HG03342 (cell line): ENCODE results near the gene ISX.

Experiments
- ATAC-seq: cut with Tn5 transposase; IDR thresholded peaks from one replicate; pipeline ENCODE4 v1.9.1; 2021; ENCODE audit warnings: mild to moderate bottlenecking, moderate library complexity; ENCODE audit not compliant: unreplicated experiment

Gene ISX

GRCh38 chr22:35051791-35052190 lies 14.2 kb upstream of the ISX start:
- no peak for ATAC-seq

GRCh38 chr22:35053060-35053835 lies 12.7 kb upstream of the ISX start:
- no peak for ATAC-seq

GRCh38 chr22:35054064-35054463 lies 11.9 kb upstream of the ISX start:
- no peak for ATAC-seq

GRCh38 chr22:35056486-35056885 lies 9.5 kb upstream of the ISX start:
- ATAC-seq = no peak

GRCh38 chr22:35057155-35057554 lies 8.8 kb upstream of the ISX start:
- no peak for ATAC-seq

- ATAC-seq = no peak
These were observed 6.3 kb upstream of the ISX start for GRCh38 chr22:35059632-35060031.

- peak; percentile 71 for ATAC-seq
These were observed 1.3 kb upstream of the ISX start for GRCh38 chr22:35064664-35065063.

- no peak for ATAC-seq
These were observed 775 bp upstream of the ISX start for GRCh38 chr22:35065183-35065582.

- no peak for ATAC-seq
These were observed 810 bp downstream of the ISX start for GRCh38 chr22:35066768-35067167.

- no peak for ATAC-seq
These were observed 3.6 kb downstream of the ISX start for GRCh38 chr22:35069541-35069940.

GRCh38 chr22:35070451-35071093 lies 4.6 kb downstream of the ISX start:
- ATAC-seq = no peak

GRCh38 chr22:35071784-35072183 lies 5.8 kb downstream of the ISX start:
- ATAC-seq = no peak

- ATAC-seq = no peak
These were observed 7.0 kb downstream of the ISX start for GRCh38 chr22:35072925-35073324.

GRCh38 chr22:35074583-35074982 lies 8.6 kb downstream of the ISX start:
- no peak for ATAC-seq

- ATAC-seq = no peak
These were observed 10.7 kb downstream of the ISX start for GRCh38 chr22:35076630-35077029.

- ATAC-seq = no peak
These were observed 19.7 kb downstream of the ISX start for GRCh38 chr22:35085621-35086020.

GRCh38 chr22:35089139-35089538 lies 23.2 kb downstream of the ISX start:
- no peak for ATAC-seq

- ATAC-seq = no peak
These were observed 26.4 kb downstream of the ISX start for GRCh38 chr22:35092406-35092805.

- no peak for ATAC-seq
These were observed 33.0 kb downstream of the ISX start for GRCh38 chr22:35098921-35099320.

- no peak for ATAC-seq
These were observed 33.9 kb downstream of the ISX start for GRCh38 chr22:35099883-35100282.

- no peak for ATAC-seq
These were observed 36.7 kb downstream of the ISX start for GRCh38 chr22:35102663-35103062.

- ATAC-seq = no peak
These were observed 37.8 kb downstream of the ISX start for GRCh38 chr22:35103761-35104160.

- ATAC-seq = no peak
These were observed 38.5 kb downstream of the ISX start for GRCh38 chr22:35104491-35104890.
